ENCODE data around the gene C1orf116.

The C1orf116 gene

DNA sequence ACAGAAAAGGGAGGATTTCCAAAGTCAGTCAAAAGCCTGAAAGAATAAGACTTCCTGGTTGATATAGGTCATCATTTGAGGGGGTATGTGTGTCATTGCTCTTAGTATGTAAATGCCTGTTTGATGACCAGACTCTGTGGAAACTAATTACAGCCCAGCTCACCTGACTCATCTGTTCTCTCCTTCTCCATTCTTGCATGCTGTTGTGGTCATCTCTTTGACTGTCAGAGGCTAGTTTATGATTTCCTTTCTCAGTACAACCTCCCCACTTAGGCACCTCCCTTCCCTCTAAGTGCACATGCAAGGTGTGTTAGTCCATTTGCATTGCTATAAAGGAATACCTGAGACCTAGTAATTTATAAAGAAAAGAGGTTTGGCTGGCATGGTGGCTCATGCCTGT is 2.4 kb upstream of the C1orf116 start:
- no peak for DNase-seq (ENCODE audit: low read depth)

DNA sequence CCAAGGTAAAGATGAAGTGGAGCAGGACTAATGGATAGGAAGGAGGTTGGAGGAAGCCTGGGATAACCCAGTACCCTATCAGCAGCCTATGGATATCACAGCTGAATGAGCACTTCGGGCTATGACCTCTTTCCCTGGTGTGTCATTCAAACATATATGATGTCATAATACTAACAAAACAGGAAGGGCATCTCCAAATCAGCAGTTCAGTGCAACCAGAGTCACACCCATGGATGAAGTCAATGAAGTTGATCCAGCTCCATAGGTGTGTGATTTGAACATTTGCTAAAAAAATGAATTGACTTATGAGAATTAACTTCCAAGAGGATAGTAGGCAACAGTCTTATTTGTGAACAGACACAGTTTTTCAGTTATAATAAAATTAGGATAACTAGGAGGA is 1.7 kb upstream of the C1orf116 start:
- no peak for DNase-seq (ENCODE audit: low read depth)

DNA sequence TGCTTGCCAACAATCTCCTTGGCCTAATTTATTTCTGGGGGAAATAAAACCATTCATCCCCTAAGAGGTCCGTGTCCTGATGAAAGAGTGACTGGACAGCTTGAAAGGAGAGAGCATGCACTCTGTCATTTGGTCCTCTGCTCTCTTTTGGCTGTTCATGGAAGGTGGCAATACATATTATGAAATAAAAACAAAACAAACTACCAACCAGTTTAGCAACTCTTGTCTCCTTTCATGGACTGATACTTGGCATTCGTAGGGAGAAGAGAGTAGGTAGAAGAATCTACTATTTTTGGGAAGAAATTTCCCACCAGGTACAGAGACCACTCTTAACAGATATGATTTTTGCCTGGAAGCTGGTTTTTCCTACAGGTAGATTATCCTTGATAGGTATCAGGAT is 746 bp upstream of the C1orf116 start:
- no peak for DNase-seq (ENCODE audit: low read depth)

DNA sequence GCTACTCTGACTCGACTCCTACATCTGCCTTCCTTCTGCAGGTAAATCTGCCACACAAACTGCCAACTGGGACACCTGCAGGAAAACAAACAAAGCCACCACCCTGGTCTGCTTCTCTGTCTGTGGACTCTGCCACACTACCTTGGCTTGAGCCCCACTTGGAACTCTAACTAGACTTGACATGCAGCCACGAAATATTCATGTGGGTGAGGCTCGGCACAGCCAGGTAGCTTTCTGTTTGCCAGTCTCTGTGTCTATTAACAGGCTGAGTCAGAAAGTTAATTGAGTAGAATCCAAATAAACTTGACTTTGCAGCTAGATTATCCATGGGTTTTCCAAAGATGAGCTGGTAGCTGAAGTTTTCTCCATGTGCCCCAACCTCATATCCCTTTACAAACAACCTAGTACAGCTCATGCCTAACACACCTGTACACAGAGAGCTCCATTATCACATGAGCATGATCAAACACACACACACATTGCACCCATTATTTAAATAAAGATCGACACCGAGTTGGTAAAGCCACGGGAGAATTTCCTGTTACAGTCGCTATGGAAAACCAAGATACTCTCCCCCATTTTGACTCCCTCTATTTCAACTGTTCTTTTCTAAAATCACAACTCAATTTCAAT is 808 bp downstream of the C1orf116 start:
- no peak for DNase-seq (ENCODE audit: low read depth)

DNA sequence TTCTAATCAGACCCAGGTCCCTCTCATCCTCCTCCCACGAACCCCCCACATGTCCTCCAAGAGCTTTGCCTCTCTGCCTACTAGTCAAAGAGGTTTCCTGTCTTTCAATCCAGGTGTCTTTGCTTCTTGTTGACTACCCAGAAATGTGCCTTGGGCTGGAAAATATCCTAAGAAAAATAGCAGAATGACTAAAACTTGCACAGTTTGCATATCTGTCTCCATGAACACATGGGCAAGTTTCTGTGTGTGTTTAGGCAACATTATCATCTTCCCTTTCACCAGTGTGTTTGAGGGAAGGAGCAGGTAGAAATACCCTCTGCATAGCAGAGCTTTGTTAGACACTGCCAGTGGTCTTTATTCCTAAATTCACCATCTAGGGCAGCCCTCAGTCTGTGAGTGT is 1.5 kb downstream of the C1orf116 start:
- DNase-seq (ENCODE audit: low read depth) = no peak

DNA sequence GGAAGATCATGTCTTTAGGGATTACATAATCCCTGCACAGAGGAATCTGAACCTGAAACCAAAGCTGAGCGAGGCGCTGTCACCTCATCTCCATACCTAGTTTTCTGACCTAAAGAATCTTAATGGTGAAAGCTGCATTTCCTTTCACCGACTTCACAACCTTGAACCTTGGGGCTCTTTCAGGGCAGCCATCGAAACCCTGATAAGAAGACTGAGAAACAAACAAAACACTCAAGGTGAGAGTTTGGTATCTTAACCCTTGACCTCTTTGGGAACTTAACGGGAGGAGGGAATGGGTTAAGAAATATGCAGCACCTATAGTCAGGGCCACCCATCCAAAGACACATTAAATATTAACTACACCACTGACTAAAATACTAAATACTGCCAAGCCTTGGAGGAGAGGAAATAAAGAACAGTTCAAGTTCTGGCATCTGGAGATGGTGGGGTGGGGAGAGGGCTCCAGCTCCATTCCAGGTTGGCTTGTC is 2.0 kb downstream of the C1orf116 start:
- no peak for DNase-seq (ENCODE audit: low read depth)

DNA sequence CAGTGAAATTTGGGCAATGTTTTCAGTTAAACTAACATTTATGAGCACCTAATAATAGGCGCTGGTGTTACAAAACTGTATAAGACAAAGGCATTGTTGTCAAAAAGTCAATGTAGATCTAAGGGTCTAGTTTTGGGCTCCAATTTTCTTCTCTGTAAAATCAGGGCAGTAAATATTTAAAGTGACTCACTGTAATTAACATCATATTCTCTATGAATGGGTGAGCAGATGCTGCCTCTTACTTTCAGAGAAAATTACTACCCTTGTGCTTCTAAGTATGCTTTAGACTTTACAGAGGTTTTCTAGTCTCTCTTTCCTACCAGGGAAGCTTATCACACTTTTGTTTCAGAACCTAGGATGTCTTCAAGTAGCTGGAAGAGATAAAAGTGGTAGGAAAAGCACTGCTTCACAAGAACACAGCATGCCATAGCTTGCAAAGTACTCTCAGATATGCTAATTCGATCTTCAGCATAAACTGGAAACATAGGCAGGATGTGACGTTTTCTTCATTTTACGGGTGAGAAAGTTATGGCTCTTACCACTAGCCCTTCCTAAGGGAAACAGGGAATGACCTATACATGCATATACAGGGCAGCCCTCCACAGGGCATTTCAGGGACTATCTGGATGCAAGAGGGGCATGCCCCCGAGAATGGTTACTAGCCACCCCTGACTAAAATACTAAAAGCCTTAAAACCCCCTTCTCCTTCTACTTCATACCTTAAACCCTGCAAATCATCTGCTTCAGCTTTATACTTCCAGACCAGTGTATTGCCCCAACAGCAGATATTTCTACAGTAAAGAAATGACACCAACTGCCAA is 2.6 kb downstream of the C1orf116 start:
- DNase-seq (ENCODE audit: low read depth) = no peak

DNA sequence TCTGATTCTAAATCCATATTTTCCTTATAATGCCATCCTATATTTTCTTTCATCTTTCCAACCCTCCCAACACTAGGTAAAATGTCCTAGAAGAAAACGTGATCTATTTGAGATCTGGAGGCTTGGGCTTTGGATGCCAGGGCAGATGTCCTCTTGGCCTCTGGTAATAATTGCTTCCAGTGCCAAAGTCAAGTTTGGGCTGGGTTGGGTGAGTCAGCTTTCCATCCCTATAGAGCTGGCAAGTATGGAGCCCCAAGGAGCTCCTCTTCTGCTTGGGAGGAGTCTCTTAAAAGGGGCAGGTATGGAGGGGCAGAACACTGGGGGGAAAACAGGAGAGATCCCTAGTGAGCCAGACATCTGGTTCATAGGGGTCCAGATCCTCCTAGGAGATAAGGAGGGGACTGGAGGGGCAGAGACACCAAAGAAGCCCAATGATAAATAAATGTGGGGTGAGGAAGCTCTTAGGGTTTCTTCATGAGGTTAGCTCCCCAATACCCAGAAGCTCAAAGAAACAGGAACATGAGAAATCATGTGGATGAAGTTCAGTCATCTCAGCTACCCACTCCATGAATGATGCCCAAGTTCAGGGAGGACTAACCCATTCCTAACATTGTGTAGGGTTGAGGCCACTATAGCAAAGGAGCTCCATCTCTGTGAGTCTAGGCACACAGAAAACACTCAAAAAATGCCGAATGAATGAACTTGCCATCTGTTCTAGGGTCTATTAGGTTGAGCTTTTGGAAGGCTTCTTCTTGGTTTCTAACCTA is 3.5 kb downstream of the C1orf116 start:
- DNase-seq (ENCODE audit: low read depth) = no peak

DNA sequence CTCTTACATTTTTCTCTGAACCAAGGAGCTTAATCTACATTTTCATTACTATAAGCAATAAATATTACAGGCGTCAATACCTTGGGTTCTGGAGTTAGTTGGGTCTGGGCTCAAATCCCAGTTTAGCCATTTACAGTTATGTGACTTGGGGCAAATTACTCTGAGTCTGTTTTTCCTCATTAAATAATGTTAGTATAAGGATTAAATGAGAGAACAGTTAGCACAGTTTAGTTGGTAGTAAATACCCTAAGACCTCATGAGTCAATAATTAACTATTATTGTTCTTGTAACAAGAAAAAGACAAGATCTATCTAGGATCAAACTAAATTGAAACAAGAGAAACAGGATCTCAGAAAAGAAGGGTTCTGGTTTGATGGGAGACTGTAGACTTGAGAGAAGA is 4.6 kb downstream of the C1orf116 start:
- no peak for DNase-seq (ENCODE audit: low read depth)

DNA sequence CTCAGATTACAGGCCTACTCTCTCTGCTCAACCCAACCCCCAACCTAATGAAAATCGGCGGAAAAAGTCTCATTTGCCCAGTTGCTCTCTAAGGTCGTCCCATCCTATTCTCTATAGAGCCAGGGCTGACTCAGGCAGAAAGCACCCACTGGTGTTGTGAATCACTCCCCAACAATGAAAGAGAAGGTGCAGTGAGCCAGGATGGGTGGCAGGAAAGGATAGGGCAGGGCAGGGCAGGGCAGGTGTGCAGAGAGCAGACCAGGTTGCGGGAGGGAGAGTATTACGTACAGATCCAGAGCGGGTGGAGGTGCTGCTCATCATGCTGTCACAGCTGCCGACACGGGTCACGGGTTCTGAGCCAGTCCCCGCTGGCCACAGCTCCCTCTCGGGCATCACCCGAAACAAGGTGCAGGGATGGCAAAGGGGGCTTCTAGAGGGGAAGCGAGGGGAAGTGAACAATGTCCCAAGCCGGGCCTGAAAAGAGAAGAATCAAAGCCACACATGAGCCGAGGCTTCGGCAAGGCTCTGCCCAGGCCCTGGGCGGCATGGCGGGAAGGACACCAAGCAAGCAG is 5.3 kb downstream of the C1orf116 start:
- no peak for DNase-seq (ENCODE audit: low read depth)

DNA sequence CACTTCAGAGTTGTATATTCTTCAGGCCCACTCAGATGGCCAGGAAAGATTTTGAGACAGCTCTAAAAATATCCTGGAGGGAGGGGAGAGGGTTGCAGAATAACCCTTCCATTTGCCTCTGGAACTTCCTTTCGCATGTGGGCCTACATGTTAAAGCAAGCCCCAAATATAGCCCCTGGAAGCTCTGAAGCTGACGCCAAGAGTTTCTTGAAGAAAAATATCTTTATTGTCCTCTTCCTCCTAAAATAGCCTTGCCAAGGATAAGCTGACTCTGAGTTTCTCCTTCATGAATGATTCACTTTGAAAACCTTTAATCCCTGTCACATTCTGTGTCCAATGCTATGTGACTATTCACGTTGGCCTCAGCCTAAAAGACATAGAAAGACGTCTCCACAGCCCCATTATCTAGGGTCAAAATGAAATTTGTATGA is 6.4 kb downstream of the C1orf116 start:
- no peak for DNase-seq (ENCODE audit: low read depth)

DNA sequence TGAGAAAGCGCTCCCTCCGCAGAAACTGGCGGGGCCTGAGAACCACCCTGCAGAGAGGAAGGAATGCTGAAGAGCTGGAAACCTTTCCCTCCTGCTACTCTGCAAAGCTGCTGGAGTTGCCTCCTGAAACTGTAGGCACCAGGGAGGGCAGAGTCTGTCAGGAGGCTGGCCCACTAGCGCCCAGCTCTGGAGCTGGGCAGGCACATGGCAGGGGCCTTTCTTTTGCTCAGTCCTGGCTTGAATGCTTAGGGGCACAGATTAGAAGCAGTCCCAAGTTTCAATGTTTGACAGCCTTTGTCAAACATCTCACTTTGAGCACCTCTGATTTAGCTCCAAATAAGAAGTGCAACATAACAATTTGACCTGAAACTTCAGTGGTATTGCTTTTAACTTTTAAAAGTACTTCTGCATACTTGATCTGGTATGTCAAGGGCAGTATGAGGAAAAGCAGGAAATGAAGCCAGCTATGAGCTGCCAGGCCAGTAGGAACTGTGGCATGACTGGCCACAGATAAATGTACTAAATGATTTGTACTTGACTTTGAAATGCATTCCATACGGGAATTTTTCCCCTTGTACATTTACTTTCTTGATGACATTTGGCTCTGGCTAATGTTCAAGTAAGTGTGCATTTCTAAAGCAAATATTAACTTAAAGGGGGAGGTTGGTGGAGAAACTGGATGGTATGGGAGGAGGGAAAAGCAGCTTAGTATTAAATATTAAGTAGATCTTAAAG is 7.2 kb downstream of the C1orf116 start:
- no peak for DNase-seq (ENCODE audit: low read depth)

DNA sequence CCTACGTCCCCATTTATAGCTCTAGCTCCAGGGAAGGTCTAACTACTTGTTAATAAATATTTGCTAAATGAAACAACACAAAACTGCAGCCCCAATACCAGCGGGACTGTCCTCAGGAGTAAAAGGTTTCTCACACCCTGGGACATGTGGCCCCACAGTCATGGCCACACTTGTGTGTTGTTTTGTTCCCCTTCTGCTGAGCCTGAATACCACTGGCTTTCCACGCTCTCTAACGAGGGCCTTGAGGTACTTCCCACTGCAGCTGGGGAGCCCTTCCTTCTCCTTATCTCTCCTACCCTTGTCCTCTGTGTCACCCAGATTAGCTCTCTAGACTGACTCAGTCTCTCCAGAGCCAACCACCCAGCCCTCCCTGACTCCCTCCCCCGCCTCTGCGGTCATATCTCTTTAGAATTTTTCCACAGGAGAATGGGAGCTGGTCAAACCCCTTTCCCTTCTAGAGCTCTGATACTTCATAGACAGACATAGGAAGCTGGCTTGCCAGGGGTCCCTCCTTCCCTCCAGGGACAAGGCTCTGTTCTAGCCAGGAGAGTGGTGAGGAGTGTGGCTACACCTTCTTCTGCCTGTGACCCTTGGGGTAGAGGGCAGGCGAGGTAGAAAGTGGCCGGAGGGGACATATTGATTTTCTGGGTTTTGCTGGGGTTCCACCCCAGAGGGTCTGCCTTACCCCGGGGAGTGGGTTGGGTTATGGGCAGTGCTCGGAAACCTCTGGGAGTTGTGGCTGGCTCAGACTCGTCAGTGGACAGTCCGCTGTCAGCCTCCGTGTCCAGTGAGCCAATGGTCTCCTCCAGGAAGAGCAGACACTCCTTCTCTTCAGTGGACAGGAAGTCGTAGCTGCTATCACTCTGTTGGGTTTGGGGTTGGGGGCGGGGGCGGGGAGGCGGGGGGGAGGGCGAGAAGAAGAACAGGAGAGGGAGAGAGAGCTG is 8.1 kb downstream of the C1orf116 start:
- no peak for DNase-seq (ENCODE audit: low read depth)

DNA sequence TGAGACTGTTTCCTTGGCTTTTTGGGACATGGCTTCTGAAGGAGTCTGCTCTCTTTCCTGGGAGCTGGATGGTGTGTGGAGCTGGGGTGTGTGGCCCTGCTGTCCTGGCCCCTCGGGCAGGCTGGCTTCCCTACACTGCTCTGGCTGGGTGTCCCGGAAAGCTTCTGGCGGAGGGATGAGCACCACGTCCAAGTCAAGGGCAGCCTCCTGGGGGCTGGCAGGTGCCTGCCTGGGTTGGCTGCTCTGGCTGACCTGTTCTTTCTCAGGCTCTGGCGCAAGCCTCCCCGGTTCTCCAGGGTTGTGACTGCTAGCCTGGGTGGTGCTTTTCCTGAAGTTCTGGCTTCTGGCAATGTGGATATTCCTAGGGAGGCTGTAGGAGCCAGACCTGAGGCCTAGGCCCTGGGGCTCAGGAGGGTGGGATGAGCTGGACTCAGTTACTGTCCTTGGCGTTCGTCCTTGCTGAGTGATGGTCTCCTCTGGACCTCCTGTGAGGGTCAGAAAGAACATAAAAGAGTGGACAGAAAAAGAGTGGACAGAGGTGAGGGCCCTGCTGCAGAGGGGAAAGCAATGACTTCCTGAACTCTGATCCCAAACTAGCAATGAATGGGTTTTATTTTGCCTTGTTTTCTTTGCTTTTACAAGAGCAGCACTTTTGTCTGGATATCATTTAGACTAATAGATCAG is 9.4 kb downstream of the C1orf116 start:
- no peak for DNase-seq (ENCODE audit: low read depth)

DNA sequence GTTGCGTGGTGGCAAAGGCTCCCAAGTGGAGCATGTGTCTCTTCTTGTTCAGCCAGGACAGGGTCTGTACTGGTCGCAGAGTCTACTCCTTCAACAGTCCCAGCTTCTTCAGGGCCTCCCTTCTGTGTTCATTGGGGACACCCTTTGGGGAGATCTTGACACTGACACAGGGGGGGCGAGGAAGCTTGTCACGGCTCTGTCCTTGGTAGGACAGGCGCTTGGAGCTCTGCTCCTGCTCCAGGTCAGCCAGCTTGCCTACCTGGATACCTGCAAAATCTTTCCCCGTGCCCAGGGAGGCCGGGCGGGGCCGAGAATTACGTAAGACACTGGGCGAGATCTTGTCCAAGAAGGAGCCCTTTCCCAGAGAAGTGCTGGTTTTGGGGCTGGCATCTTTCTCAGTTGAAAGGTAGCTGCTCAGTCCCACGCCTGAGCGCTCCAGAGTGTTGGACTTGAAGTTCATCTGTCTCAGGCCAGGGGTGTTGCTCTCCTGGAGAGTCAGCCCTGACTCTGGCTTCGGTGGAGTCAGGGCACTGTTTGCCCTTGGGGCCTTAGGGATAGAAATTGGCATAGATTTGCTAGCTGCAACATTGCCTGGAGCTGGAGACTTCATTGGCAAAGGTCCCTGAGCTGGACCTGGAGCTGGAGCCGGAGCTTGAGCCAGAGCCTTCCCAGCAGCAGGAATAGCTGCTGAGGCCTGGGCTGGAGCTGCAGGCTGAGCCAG is 10.5 kb downstream of the C1orf116 start:
- no peak for DNase-seq (ENCODE audit: low read depth)

DNA sequence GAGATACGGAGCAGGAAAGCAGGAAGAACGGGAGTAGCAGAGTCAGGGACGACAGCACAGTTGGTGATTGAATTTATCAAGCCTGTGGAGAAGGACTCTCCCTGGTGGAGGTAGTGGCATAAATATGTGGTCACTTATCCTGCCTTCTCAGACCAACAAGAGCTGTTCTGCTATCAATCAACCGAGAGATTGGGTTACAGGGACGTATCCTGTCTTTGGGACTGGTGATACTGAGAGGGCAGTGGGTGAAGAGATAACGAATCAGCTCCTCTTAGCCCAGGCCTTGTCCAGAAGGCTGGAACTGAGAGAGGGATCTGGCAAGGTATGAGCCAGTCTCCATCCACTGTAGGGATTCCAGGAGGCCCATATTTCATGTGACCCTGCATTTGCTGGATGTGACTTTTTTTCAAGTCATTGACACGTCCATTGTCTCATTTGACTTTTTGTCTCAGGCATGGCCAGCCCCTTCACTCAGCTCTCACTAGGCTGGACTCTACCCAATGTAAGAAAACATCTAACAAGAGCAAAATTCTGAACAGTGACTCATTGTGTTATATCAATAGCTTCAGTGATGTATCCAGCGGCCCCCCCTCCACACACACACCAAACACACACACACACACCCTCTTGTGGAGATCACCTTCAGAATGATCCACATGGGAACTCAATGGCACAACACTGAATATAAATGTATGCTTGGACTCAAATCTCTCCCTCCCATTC is 11.3 kb downstream of the C1orf116 start:
- DNase-seq (ENCODE audit: low read depth) = no peak

DNA sequence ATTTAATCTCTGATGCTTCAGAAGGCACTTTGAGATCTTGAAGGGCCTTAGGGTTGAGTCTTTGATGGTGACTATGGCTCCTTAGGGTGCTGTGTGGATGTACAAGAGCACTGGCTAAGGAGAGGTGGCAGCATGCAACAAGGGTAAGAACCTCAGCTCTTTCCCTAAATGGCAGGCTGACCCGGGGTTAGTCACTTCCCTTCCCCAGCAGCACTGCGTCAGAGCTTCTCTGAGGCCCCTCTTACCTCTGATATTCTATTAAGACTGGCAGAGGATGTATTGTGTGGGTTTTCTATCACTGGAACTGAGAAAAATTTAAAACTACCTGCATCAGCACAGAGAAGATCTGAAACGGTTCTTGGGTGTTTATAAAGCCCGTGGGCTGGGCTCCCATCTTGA is 11.8 kb downstream of the C1orf116 start:
- DNase-seq (ENCODE audit: low read depth) = no peak

DNA sequence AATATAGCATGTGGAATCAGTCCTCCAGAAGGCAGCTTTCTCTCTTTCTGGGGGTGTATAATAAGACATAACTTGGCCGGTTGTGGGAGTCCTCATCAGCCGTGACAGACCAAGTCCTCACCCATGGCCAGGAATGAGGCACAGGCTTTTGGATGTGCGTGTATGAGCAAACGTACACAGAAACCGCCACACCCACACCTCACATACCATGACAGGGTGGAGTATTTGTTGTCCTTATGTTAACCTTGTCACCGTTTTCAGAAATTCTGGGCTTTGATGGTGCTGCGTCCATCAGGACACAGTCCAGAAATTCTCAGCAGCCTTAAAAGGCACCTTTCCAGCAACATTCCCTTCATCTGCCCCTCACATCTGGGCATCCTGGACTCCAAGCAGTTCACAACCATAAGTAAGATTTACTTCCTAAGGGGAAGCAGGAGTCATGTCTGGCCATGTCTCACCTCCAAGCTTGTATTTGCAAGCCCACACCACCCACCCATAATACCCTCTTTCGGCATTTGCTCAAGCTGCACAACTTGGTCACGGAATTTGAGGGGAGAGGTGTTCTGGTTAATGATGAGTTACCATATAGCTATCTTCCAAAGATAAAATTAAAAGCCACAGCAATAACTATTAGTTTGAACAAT is 12.4 kb downstream of the C1orf116 start:
- no peak for DNase-seq (ENCODE audit: low read depth)

All from T-helper 22 cell (primary cell).